Activated CD8-positive, alpha-beta T cell treated with anti-CD3 and anti-CD28 coated beads for 36 hours (primary cell): ENCODE results near the gene PFKFB2. TPM values are rescaled to one million over a fixed set of nuclear protein-coding genes. Genes with fewer than 3 reads are reported as not detected.
A peak's percentile ranks its signal among the peaks of the same experiment; 100 is the strongest.

Experiments used
- ATAC-seq: fragments of 200-7000 bp; cut with Tn5 transposase; one replicate; pipeline ENCODE4 v1.10.0; 2021; ENCODE audit warnings: mild to moderate bottlenecking, moderate library complexity
- CTCF ChIA-PET: fragments of 350-600 bp; sonication (Branson Sonifier 250); formaldehyde crosslinking; loops from one replicate; lab custom pipeline; 2021; ENCODE audit warnings: antibody characterized with exemption; lab: Charles Lee
- POLR2A ChIA-PET: fragments of 350-600 bp; sonication (Branson Sonifier 250); formaldehyde crosslinking; loops from one replicate; lab custom pipeline; 2021; ENCODE audit warnings: antibody characterized with exemption; lab: Charles Lee
- DNase-seq: peaks from one replicate; pipeline ENCODE4 v3.0.0-alpha.2; 2020
- H3K27ac Mint-ChIP-seq: one replicate; pipeline ENCODE4 v1.8.0; 2021; ENCODE audit warnings: mild to moderate bottlenecking, mixed read lengths
- H3K27me3 Mint-ChIP-seq: one replicate; pipeline ENCODE4 v1.8.0; 2021; ENCODE audit warnings: mixed read lengths
- H3K36me3 Mint-ChIP-seq: one replicate; pipeline ENCODE4 v1.8.0; 2021; ENCODE audit warnings: low read depth, mixed read lengths
- H3K4me1 Mint-ChIP-seq: one replicate; pipeline ENCODE4 v1.8.0; 2021; ENCODE audit warnings: low read depth, mixed read lengths
- H3K4me3 Mint-ChIP-seq: one replicate; pipeline ENCODE4 v1.8.0; 2021; ENCODE audit warnings: mild to moderate bottlenecking, moderate library complexity, mixed read lengths
- H3K9me3 Mint-ChIP-seq: one replicate; pipeline ENCODE4 v1.8.0; 2021; ENCODE audit warnings: mixed read lengths
- CTCF ChIP-seq: fragments of 200-600 bp; IDR thresholded peaks from one replicate; pipeline ENCODE4 v1.8.0; 2022; ENCODE audit warnings: antibody characterized with exemption, mild to moderate bottlenecking
- intact Hi-C: fragments of 100-400 bp; cut with micrococcal nuclease; formaldehyde crosslinking; loops from one replicate; pipeline ENCODE4 v1.10.0; 2022
- total RNA-seq, 2 experiments: library from RNA; stranded (reverse); gene quantifications; one replicate each; pipeline ENCODE4 v1.2.3, GENCODE V29; 2021

Gene PFKFB2
- total RNA-seq, 2 experiments from 2014 or later: 3.5 to 4.3 TPM

GRCh38 chr1:207097871-207098324, 44.8 kb downstream of the PFKFB2 start:
- Mint-ChIP-seq H3K27me3 (peaks cover 10% of the 10 kb centered on the region), H3K4me1 (peaks cover 11% of the 10 kb centered on the region), H3K4me3 (no peak overlapping the region), H3K9me3 (peaks cover 7% of the 10 kb centered on the region), H3K27ac (peak overlapping the region; percentile 88), H3K36me3 (peaks cover 1% of the 10 kb centered on the region)
- intact Hi-C loops: no loop called here
- ChIA-PET CTCF (interaction anchor here (1.4 to 2.8 kb wide), 6 partner anchors 9 to 402 kb away, joined by 3 to 8 read pairs (median 6); partner anchors contain the start of genes C4BPB and CD55), POLR2A (interaction anchor here (0.7 to 1.3 kb wide), 4 partner anchors 46 to 228 kb away, joined by 3 to 4 read pairs (median 4); no protein-coding TSS in a partner anchor)
- DNase-seq (peak; percentile 69), ATAC-seq (peak; percentile 98)
- TF ChIP-seq CTCF: no peak

DNA sequence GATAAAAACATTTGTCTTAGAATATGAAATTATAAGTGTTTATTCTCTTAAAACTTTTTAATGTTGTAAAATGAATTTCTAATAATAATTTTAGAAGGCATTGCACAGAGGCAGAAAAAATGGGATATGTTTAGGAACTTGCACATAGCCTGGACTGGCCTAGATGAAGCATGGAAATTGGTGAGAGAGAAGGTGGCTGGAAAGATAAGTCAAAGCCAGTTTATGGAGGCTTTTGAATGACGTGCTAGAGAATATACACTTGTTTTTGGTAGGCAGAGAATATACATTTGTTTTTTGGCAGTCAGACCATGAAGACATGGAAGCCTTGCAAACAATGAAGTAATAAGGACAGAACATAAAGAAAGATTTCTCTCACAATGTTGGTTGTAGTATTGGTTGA, 48.6 kb downstream of the PFKFB2 start:
- peaks cover 9% of the 10 kb centered on the region for H3K27me3 Mint-ChIP-seq
- ATAC-seq (no peak), DNase-seq (no peak)
- no peak overlapping the region for H3K27ac Mint-ChIP-seq
- CTCF ChIA-PET: interaction anchor here (1.0 to 1.8 kb wide), 2 partner anchors 23 to 303 kb away, joined by 3 to 6 read pairs; no protein-coding TSS in a partner anchor
- POLR2A ChIA-PET: no interaction called here
- intact Hi-C loops: no loop called here
- H3K9me3 Mint-ChIP-seq: peaks cover 7% of the 10 kb centered on the region
- peaks cover 13% of the 10 kb centered on the region for H3K4me1 Mint-ChIP-seq
- no peak for TF ChIP-seq CTCF
- H3K36me3 Mint-ChIP-seq: peaks cover 1% of the 10 kb centered on the region
- no peak overlapping the region for H3K4me3 Mint-ChIP-seq

DNA sequence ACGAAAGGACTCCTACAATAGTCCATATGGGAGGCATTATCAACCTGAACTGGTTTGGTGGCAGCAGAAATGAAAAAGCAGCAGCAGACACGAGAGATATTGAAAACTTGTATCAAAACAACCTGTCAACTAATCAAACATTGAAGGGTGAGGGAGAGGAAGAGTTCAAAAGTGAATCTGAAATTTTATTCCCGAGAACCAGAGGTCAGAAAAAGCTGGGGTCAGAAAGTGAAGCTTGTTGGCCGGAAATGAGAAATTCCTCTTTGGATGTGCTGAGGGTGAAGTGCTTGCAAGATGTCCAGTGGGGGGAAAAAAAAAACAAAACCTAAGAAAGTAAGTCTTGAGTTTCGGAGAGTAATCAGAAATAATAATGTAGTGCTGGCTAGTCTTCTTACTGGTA, 49.1 kb downstream of the PFKFB2 start:
- Mint-ChIP-seq H3K4me1 (peaks cover 13% of the 10 kb centered on the region), H3K4me3 (no peak overlapping the region), H3K36me3 (peaks cover 1% of the 10 kb centered on the region), H3K27me3 (peaks cover 9% of the 10 kb centered on the region), H3K9me3 (peaks cover 7% of the 10 kb centered on the region), H3K27ac (no peak overlapping the region)
- DNase-seq: no peak
- intact Hi-C loops: no loop called here
- TF ChIP-seq CTCF: no peak
- CTCF ChIA-PET: no interaction called here
- ATAC-seq: no peak
- POLR2A ChIA-PET: no interaction called here

DNA sequence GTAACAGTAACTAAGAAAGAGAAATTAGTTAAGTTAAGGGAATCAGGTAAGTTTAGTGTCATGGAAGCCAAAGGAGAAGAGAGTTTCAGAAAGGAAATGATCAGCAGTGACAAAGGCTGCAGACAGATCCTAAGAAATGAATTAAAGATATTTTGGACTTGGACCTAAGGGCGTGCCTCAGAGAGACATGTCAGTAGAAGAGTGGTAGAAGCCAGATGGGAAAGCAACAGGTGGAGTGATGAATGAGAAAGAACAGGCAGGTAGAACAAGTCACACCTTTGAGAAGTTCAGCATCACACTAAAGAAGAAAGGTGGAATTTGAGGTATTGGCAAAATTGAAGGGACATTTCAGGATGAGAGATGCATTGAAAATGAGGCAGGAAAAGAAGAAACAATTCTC, 49.6 kb downstream of the PFKFB2 start:
- TF ChIP-seq CTCF: no peak
- Mint-ChIP-seq H3K36me3 (peaks cover 1% of the 10 kb centered on the region), H3K27me3 (peaks cover 9% of the 10 kb centered on the region), H3K4me1 (peaks cover 10% of the 10 kb centered on the region), H3K9me3 (peaks cover 5% of the 10 kb centered on the region), H3K4me3 (no peak overlapping the region), H3K27ac (no peak overlapping the region)
- POLR2A ChIA-PET: no interaction called here
- intact Hi-C loops: no loop called here
- ATAC-seq: no peak
- no peak for DNase-seq
- CTCF ChIA-PET: no interaction called here

- POLR2A ChIA-PET: interaction anchor here (1.3 kb wide), 1 partner anchor 91 kb away, joined by 3 read pairs; no protein-coding TSS in a partner anchor
- Mint-ChIP-seq H3K27ac (no peak within 1 kb of the TSS), H3K27me3 (peaks cover 11% of the 10 kb centered on the region), H3K36me3 (peaks cover 1% of the 10 kb centered on the region), H3K4me1 (peaks cover 4% of the 10 kb centered on the region), H3K9me3 (peaks cover 3% of the 10 kb centered on the region), H3K4me3 (no peak within 1 kb of the TSS)
- CTCF ChIA-PET: interaction anchor here (0.7 kb wide), 1 partner anchor 19 kb away, joined by 4 read pairs; no protein-coding TSS in a partner anchor
- no peak for TF ChIP-seq CTCF
- intact Hi-C loops: no loop called here
- DNase-seq (no peak), ATAC-seq (no peak)
These were observed 50.9 kb downstream of the PFKFB2 start, which contains the start of gene C4BPA for GRCh38 chr1:207103892-207104373. Gene C4BPA, plus strand, starts transcription at chr1:207104233. Its CDS starts 8,793 bp downstream, at chr1:207113026.
